ENCODE results near the gene ZNF213.

DNA sequence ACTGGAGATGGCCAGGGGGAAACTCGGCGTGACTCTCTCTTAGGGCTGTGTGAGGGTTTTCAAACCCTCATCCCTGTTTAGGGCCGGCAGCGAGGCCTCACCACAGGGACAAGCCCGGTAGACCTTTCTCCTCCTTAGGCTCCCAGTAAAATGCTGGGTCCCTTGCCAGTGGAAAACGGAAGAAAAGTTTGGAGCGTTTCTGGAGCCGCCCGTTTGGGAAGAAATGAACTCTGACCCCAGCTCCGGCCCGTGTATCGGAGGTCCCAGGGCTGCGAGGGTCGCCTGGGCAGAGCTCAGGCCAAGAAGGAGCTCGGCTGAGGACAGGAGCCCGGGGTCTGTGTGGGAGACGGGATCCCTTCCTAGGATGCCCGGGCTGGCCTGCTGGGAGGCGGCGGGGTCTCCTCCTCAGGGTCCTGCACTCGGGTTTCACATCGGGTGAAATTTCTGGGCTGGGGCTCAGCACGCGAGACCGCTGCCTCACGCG is 23.2 kb downstream of the ZNF213 start:
- TF ChIP-seq ZNF274 (IDR thresholded peaks at IDR 0.05; ENCODE audit: low read depth, low read length) (no peak), SUZ12 (IDR thresholded peaks at IDR 0.05; ENCODE audit: extremely low read depth, insufficient read depth, insufficient read length) (no peak), YY1 (IDR thresholded peaks at IDR 0.05; ENCODE audit: insufficient read depth, insufficient read length) (no peak)

Measured in NT2/D1 (cell line).